Measurements from ENCODE around the gene LETMD1.
A peak's percentile ranks its signal among the peaks of the same experiment; 100 is the strongest.

LETMD1 gene

DNA sequence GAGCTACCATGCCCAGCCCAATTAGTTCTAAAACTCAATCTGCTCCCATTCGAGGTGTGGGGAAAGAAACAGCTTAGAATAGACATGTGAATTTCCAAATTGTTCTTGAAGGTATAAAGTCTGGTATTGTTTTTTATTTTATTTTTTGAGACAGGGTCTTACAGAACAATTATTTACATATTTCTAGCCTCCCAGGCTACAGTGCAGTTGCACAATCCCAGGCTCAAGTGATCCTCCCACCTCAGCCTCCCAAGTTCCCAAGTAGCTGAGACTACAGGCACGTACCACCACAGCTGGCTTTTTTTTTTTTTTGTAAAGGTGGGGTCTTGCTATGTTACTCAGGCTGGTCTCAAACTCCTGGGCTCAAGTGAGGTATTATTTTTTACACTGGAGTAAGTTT, 28.2 kb upstream of the LETMD1 start:
- H3K27ac ChIP-seq = no peak overlapping the region
- TF ChIP-seq CTCF (conservative IDR thresholded peaks at IDR 0.05) (no peak), ZFX (IDR thresholded peaks at IDR 0.05) (no peak)

DNA sequence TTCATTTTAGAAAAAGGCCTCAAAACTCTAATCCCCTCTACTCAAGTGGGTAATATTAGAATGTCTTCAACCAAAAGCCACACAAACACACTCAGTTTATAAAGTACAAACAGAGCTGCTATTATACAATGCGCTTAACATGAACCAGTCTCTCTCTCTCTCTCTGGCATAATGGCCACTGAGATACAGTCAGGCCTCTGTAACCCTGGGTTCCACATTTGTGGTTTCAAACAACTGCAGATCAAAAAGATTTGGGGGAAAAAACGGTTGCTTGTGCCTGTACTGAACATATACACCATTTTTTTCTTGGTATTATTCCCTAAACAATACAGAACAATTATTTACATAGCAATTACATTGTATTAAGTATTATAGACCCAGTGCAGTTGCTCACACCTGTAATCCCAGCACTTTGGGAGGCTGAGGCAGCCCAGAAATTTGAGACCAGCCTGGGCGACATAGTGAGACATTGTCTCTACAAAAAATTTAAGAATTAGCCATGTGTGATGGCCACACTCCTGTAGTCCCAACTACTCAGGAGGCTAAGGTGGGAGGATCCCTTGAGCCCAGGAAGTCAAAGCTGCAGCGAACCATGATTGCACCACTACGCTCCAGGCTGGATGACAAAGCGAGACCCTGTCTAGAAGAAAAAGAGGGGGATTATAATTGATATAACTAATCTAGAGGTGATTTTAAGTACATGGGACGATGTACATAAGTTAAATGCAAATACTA, 27.5 kb upstream of the LETMD1 start:
- no peak for TF ChIP-seq ZFX (IDR thresholded peaks at IDR 0.05)
- TF ChIP-seq CTCF (conservative IDR thresholded peaks at IDR 0.05) = no peak

DNA sequence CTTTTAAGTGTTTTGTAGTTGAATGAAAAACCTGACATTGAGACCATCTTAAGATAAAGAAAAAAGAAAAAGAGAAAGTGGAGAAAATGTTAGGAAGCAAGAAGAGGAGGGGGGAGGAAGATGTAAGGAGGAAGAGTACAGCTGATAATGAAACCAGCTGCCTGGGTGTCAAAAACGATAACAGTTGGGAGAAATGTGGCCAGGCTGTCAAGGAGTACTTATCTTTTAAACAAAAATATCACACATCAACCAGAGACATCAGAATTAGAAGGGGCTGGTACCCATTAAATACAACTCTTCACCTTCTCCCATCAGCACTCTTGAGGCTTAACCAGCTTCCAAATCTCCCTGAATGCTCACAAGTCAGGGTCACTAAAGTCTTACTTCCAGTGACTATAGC, 26.4 kb upstream of the LETMD1 start:
- TF ChIP-seq ZFX (IDR thresholded peaks at IDR 0.05) (no peak), CTCF (conservative IDR thresholded peaks at IDR 0.05) (no peak)
- H3K27ac ChIP-seq = no peak overlapping the region

More for the DNA sequence above, 27.5 kb upstream of the LETMD1 start:
- no peak overlapping the region for H3K27ac ChIP-seq

- no peak for TF ChIP-seq CTCF (conservative IDR thresholded peaks at IDR 0.05)
- TF ChIP-seq ZFX (IDR thresholded peaks at IDR 0.05) = no peak
- peak overlapping the region; percentile 95 for H3K27ac ChIP-seq
Measured at GRCh38 chr12:51023625-51024382, 24.3 kb upstream of the LETMD1 start.

GRCh38 chr12:51025338-51025835, 22.7 kb upstream of the LETMD1 start:
- peak overlapping the region; percentile 98 for H3K27ac ChIP-seq
- no peak for TF ChIP-seq CTCF (conservative IDR thresholded peaks at IDR 0.05)

DNA sequence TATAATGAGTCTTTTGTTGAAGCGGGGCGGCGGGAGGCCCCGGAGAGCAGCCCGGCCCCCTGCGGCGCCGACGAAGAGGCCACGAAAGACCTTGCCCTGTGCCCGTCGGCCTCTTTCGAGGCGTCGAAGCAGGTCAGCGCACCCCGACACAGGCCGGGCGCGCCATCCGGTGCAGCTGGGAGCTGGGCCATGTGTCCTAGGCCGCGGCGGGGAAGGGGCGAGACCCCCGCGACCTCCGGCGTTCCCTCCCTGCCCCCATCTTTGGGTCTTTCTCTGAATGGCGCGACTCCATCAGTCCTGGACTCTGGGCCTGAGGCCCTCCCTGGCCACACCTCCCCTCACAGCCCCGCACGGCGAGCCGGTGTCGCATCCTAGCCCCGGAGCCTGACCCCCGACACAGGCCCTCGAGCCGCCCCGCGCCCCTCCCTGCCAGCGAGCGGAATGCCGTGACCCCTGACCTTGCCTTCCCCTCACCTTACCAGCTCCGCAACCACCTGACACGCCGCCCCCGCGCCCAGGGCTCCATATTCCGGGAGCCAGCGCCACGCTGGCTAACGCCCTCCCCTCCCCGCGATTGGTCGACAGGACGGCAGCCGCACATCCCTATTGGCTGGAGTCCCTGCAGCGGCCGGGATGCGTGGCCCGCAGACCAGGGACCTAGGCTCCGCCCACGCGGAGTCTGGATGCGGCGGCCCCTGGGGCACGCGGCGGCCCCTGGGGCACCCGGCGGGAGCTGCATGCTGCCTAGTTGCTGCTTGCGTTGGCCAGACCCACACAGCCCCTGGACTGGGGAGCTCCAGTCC, 22.1 kb upstream of the LETMD1 start, which contains the start of gene SLC11A2:
Gene SLC11A2 (minus strand): TSS at position 549 of the 803 bp plus-strand sequence. CDS start 15,656 bp downstream, outside the sequence.
- peak within 1 kb of the TSS; percentile 98 for H3K27ac ChIP-seq
- TF ChIP-seq ZFX (IDR thresholded peaks at IDR 0.05) (peak; percentile 89), CTCF (conservative IDR thresholded peaks at IDR 0.05) (no peak; the same call in 1 of the 2 replicates)
